ENCODE results near the gene PID1.
"Not testable (repeated sequence)": the region's sequence is repeated elsewhere in the genome, so short reads cannot be mapped to it uniquely, and the experiment has no call there.

The PID1 gene

DNA sequence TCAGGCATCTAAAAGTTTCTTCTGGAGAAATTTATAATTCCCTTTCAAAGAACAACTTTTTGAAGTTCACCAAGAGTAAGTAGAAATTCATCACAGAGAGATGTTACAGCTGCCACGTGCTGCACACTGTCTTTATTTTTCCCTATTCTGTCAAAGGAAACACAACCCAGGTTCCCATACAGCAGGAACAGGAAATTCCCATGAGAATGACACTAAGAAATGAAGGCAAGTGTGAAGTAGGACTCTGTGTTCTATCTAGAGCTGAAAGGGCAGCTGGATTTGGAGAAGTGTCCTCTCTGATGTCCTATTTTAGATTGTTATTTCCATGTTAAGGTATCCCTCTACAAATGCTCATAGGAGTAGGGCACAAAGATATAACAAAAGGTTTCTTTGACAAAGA, 58.8 kb downstream of the PID1 start:
- no peak for DNase-seq (ENCODE audit: low spot score)

DNA sequence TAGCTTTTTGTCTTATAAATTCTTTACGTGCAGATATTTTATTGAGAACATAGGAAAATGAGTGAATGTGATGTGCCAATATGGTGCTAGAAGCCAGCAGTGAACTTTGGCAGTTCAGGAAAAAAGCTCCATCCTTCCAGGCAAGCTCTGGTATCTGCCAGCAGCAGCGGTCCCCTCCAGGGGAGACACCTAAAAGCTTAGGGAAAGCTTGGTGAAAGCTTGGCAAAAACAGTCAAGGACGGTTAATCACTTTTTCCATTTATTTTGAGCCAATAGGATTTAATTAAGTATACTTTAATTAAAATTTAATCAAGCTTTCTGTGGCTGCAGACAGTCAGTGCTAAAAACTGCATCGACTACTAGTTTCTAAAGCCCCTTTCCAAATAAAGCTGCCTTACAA, 60.4 kb downstream of the PID1 start:
- no peak for DNase-seq (ENCODE audit: low spot score)

DNA sequence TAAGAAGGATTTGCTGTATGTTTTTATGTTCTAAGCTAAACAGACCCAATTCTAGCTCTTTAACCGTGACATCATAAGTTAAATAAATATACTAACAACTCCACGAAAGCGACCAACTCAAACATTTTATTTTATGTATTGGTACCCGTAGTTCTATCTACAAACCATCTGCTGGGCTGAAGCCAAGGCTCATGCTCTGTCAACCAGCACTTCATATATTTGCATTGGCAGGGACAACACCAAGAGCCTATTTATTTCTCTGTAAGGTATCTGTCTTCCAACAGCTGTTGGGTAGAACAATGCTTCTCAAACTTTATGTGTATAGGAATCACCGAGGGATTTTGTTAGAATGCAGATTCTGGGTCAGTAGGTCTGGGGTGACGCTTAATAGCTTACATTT, 64.5 kb downstream of the PID1 start:
- no peak for DNase-seq (ENCODE audit: low spot score)

DNA sequence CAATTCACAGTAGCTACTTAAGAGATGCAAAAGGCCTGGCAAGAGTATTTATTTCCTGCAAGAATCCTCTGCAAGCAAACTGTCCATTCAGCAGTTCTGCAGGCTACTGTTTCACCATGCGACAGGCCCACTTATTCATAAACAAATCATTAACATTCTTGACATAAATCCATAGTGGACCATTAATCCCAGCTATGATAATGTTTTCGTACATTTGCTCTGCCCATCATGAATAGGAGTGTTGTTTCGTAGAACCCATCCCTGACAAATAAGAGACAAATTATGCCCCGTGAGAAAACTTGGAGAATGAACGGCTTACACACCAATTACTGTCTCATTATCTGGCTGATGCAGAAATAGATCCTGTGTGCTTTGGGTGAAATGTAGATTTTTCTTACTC, 65.4 kb downstream of the PID1 start:
- DNase-seq (ENCODE audit: low spot score), result no peak

DNA sequence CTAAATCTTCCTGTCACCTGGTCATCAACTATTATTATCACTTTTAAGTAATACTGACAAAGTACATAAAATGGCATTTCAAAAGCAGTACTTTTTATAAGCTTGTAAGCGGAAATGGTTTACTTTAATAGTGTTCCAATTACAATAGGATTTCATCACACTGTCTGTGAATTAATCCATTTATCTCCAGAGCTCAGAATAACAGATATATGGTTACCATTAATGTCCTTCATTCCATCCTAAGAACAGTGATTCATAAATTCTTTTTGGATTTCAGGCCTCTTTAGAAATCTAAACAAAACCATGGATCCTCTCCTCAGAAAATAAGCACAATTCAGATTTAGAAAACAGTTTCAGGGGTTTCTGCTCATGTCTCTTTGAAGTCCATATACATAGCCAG, 68.4 kb downstream of the PID1 start:
- no peak for DNase-seq (ENCODE audit: low spot score)

DNA sequence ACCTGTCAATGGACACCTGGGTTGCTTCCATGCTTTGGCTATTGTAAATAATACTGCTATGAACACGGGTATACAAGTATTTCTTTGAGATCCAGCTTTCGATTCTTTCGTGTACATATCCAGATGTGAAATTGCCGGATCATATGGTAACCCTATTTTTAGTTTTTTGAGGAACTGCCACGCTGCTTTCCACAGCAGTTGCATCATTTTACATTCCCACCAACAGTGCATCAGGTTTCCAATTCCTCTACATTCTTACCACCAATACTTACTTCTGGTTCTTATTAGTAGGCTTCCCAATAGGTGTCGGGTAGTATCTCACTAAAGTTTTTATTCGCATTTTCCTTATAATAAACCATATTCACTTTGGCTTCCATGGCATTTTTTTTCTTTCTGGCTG, 69.6 kb downstream of the PID1 start:
- DNase-seq (ENCODE audit: low spot score), result no peak

DNA sequence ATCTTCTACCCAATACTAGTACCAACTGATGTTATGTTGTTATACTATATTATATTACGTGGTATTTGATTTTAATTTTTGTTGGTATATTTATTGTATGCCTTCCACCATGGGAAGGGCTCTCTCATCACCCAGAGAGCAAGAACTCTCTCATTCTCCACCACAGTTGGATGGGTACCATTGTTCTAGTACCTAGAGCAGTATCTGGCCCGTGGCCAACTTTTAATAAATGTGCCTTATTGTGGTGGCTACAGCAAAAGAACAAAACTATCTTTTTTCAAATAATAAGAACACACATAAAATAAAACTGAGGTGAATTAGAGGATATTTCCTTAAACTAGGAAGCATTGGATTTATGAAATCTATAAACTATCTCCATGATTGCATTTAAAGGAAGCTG, 71.8 kb downstream of the PID1 start:
- no peak for DNase-seq (ENCODE audit: low spot score)

DNA sequence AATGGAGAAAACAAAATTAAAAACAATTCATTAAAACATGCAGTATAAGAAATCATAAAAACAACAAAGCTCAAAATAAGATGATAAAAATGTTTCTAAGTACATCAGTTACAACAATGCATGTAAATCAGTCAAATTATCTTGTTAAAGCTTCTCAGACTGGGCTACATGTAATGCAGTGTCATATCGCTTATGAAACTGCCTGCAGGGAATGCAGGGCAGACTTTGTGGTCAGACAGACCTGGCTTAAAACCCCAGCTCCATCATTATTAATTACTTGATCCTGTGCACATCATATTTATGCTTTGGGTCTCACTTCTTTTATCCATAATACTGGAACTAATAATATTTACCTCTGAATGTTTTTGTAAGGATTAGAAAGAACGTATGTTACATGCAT, 74.6 kb downstream of the PID1 start:
- no peak for DNase-seq (ENCODE audit: low spot score)

DNA sequence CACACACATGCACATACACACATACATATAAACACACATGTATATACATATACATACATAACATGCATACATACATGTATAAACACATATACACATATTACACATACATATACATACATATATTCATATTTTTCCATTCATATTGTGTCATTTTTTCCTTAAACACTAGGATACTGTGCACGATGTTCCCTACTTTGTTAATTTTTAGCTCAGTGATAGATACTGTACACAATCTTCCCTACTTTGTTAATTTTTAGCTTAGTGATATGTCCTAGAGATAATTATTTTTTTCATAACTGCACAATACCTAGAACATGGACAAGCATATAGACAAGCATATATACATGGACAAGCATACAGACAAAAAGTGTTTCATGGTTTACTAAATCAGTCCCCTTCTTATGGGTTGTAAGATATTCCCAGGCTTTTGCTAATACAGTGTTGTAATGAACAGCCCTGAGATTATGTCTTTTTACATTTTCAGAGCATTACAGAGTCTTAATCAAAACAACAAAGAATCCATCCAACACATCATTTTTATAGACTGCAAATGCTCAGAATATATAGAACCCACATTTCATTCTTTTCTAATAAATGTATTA, 75.6 kb downstream of the PID1 start:
- no peak for DNase-seq (ENCODE audit: low spot score)

DNA sequence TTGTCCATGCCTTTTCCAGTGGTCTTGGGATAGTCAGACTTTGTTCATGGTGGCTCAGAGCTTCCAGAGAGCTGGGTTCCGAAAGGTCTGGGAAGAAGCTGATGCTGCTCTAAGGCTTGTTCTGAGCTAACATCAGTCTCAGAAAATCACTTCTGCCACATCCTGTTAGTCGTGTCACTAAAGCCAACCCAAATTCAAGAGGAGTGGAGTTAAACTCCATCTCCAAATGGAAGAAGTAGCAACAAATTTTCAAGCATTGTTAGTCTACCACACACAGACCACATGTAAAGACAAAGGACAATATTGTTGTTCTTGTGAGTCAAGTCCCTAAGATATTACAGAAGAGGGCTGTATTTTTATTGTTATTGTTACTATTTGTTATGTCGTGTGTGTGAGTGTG, 77.8 kb downstream of the PID1 start:
- DNase-seq (ENCODE audit: low spot score), result no peak

DNA sequence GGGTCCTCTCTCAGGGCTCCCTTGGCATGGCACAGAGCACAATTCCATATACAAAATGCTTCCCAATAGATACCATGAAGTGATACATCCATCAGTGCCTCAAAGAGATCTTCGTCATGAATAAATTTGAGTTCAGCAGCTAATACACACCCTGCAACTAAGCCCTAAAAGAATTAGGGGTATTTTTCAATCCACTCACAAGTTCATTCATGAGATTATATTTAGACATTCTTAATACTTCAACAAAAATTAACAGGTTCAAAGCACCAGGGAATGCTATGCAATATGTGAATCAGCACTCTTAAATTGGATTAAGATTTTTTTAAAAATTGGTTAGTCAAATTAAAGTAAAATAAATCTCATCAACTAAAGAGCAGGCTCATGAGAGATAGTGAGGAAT, 79.7 kb downstream of the PID1 start:
- DNase-seq (ENCODE audit: low spot score), result no peak

DNA sequence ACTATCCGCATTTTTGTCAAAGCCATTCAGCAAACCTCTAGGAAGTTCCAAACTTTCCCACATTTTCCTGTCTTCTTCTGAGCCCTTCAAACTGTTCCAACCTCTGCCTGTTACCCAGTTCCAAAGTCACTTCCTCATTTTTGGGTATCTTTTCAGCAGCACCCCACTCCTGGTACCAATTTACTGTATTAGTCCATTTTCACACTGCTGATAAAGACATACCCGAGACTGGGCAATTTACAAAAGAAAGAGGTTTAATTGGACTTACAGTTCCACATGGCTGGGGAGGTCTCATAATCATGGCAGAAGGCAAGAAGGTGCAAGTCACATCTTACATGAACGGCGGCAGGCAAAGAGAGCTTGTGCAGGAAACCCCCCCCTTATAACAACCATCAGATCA, 84.0 kb downstream of the PID1 start:
- not testable (repeated sequence) for DNase-seq (ENCODE audit: low spot score)

DNA sequence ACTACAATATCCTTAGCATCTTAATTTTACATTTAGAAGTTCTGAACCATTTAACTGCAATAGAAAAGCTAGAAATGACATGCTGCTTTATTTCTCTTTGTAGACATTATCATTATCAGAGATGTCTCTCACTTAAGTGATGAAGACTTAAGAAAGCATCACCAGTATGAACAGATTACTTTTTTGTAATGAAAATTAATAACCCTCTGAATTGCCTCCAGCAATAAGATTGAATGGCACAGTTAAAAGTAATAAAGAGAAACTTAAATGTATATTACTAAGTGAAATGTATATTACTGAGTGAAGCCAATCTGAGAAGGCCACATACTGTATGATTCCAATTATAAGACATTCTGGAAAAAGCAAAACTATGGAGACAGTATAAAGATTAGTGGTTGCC, 89.4 kb downstream of the PID1 start:
- no peak for DNase-seq (ENCODE audit: low spot score)

DNA sequence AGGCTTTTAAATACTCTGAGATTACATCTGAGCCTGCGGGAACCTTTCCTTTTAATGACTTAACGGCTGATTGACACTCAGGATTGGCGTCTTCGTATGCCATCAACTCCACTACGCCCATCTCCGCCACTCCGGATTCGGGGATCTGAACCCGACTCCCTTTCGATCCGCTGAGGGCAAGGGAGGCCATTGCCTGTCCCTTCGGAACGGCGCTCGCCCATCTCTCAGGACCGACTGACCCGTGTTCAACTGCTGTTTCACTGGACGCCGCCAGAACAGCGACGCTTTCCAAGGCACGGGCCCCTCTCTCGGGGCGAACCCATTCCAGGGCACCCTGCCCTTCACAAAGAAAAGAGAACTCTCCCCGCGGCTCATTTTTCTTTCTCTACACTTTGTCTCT, 90.4 kb downstream of the PID1 start:
- no peak for DNase-seq (ENCODE audit: low spot score)

DNA sequence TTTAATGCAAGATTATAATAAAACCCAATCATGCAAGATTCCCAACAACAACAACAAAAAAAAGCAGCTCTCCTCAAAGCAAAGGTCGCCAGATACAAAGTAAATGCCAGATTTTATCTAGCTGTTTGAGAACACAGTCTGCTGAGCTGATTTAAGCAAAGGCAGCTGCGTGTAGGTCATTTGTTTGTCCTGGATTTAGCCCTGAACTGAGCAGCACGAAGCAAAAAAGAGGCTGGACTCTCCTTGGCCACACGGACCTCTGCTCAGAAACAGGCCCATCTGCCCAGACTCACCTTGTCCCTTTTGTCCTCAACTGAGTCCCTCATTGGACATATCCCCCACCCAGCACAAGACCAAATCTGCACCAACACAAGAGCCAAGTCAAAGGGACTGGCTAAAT, 91.5 kb downstream of the PID1 start:
- no peak for DNase-seq (ENCODE audit: low spot score)

DNA sequence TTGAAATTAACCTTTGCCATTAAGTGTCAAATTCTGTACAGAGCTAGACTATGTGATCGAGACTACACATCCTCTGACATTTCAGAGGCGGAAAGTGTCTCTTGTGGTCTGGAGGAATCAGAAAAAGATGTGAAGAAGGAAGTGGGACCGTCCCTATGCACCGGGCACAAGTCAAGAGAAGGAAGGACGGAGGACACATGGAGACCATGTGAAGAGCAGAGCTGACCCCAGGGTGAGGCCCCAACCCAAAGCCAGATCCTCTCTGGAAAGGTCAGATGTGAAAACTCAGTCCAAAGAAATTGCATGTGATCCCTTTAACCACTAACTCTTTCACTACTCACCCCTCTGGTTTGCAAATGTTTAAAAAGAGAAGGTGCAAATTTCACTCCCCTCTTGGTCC, 92.4 kb downstream of the PID1 start:
- DNase-seq (ENCODE audit: low spot score), result no peak

DNA sequence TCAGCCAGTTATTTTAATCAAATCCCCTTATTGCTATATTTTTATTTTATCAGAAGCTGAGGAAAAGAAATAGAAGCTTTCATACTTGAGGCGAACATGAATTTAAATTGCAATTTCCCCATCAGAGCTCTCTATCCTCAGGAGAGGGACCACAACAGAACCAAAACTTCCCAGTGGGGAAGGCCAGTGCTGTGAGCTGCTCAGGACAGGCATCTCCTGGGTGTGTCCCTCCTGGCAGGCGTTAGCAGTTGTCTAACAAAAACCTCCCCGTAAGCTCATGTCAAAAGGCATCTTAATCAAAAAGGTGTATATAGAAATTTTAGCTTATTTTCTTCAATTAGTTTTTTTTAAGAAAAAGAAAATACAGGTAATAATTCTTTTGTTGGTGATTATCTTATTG, 93.0 kb downstream of the PID1 start:
- DNase-seq (ENCODE audit: low spot score), result no peak

DNA sequence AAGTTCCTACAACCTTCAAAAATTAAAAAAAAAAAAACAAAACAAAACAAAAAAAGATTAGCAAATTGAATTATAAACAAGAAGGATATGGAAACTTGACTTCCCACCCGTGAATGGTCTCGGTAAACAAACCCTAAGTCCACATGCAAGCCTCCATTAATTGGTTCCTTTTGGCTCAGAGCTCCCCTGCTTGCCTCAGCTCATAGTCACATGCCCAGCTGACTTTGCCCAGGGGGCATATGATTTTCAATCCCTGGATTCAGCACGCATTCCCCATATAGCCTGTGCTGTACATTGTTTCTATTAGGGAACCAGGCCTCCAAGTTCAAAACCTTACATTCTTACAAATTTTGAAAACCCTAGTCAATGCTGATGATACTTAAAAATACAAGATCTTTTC, 95.0 kb downstream of the PID1 start:
- DNase-seq (ENCODE audit: low spot score), result no peak

DNA sequence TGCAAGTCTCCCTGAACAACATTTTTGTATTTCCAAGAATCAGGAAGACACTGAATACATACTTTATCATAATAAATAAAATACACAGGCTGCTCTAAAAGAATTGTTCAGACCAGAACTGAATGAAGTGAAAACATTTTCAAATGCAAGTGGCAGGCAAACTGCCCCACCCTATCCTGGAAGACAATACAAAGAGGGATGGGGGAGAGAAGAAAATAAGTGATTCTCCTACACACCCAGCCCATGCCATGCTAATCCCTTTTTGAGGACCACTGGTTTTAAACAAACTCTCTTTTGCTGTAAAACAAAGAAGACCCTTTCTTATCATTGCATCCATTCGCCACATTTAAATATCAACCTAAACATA, 95.6 kb downstream of the PID1 start:
- DNase-seq (ENCODE audit: low spot score), result no peak

DNA sequence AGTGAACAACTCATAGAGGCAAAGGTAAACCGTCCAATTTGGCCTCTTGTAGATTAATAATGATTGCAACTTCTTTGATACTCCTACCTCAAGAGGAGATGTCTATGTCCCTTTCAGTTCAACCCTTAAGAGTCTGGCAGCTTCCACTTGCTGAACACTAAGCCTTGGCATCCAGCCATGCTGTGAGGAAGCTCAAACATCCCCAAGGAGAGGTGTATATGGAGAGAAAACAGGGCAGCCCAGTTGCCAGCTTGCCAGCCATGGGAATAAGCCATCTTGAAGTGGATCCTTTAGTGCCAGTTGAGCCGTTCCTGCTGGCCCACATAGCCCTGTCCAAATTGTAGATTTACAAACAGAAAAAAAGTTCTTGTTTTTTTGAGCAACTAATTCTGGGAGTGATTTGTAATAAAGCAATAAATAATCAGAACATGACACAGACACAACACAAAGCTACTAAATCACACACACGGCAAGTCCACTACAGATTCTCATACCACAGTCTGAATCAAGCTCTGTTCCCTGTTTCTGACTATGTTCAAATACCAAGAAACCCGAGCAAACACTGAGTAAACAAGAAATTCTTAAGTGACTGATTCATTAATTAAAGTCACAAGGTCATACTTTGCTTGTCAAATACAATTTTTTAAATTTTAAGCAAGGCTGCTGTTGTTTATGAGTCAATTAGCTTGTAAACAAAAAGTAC, 96.1 kb downstream of the PID1 start:
- DNase-seq (ENCODE audit: low spot score), result no peak

DNA sequence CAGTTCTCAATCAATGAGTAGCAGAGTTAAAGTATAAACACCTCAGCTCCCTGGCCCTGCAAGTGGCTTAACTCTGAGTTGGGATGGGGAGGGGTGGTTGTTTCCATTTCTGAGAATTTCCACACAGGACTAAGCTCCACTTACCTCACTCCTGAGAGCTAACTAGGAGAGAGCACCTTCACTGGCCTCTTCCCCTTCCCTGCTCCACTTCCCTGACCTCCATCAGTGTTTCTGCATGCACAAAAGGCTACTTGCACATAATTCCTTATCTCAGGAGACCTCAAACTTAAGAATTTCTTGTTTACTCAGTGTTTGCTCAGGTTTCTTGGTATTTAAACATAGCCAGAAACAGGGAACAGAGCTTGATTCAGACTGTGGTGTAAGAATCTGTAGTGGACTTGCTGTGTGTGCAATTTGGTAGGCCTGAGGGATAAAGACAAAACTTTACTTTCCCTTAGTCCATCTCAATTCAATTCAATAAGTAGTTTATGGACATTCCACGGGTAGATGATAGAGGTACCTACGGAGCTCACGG, 97.2 kb downstream of the PID1 start:
- no peak for DNase-seq (ENCODE audit: low spot score)

DNA sequence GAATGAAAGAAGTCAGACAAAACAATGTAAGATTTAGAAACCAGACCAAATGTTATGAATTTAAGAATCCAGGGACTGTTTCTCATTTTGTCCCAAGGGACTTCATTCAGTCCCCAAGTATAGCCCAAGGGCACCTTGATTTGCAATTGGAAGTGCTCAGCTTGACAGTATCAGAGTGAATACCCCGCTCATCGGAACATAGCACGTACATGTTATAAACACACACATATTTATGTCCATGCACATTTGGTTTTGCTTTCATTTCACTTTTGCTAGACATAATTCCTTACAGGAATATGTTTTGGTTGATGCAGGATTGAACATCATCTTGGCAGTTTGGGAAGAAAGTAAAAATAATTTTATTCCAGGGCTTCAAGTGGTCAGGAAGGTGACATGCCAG, 100.2 kb downstream of the PID1 start:
- no peak for DNase-seq (ENCODE audit: low spot score)

DNA sequence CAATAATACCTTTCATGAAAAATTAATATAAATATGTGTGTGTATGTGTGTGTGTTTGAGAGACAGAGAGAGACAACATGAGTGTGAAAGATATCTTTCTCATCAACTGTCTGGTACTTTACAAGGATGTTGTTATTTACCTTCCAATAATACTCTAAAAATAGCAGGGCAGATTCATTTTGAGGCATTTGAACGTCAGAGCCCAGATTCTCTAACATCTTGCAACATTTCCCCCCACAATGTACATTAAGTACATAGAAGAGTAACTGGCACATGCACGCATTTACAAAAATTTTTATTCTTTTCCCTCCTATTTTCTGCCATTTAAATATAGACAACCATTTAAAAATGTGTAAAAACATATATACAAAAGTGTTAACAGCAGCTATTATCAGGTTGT, 100.9 kb downstream of the PID1 start:
- DNase-seq (ENCODE audit: low spot score), result no peak

DNA sequence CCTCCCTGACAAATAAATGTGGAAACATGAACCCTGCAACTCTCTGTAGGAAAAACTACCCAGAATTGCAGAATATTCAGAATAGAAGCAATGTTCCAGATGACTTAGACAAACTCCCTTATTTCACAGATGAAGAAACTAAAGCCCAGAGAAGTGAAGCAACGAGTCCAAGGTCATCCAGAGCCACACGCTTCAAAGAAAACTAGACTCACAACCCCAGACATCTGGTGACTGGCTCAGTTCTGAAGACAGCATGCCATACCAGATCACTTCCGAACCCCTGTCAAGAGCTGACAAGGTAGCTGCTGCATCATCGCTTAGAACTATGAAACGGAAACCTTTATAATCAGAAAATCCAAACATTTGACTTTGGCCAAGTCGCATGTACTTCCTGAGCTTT, 101.3 kb downstream of the PID1 start:
- no peak for DNase-seq (ENCODE audit: low spot score)
